ENCODE data around the gene MYBL2. TPM values are rescaled to one million over a fixed set of nuclear protein-coding genes. Genes with fewer than 3 reads are reported as not detected.
"Not testable (repeated sequence)": the region's sequence is repeated elsewhere in the genome, so short reads cannot be mapped to it uniquely, and the experiment has no call there.

The MYBL2 gene
- total RNA-seq, result 100 to 1,000 TPM; 129 to 132 TPM

- Mint-ChIP-seq H3K4me3 (peak within 1 kb of the TSS; percentile 84), H3K36me3 (ENCODE audit: low read depth) (peaks cover 10% of the 10 kb centered on the region), H3K4me1 (ENCODE audit: low read depth) (peaks cover 20% of the 10 kb centered on the region), H3K27ac (peak within 1 kb of the TSS; percentile 86), H3K27me3 (ENCODE audit: low read depth) (peaks cover 3% of the 10 kb centered on the region), H3K9me3 (ENCODE audit: insufficient read depth) (no peaks in the 10 kb centered on the region)
- ChIA-PET POLR2A (interaction anchor here (0.9 to 1.6 kb wide), 4 partner anchors 23 to 209 kb away, joined by 3 to 7 read pairs (median 4); partner anchors contain the start of gene SRSF6), CTCF (no interaction called here)
- ATAC-seq, result peak; percentile 93
- DNase-seq, result peak; percentile 80
These were observed at the start of gene MYBL2 for GRCh38 chr20:43666376-43667328. TSS of gene MYBL2 (plus strand) at chr20:43667114. CDS start at chr20:43667284, 170 bp downstream.

- Mint-ChIP-seq H3K4me3 (no peak overlapping the region), H3K9me3 (ENCODE audit: insufficient read depth) (no peaks in the 10 kb centered on the region), H3K27ac (no peak overlapping the region), H3K36me3 (ENCODE audit: low read depth) (peaks cover 12% of the 10 kb centered on the region), H3K27me3 (ENCODE audit: low read depth) (no peaks in the 10 kb centered on the region), H3K4me1 (ENCODE audit: low read depth) (no peaks in the 10 kb centered on the region)
- CTCF ChIA-PET, result no interaction called here
- no peak for DNase-seq
- ATAC-seq, result no peak
- POLR2A ChIA-PET, result no interaction called here
These were observed 35.3 kb upstream of the MYBL2 start for GRCh38 chr20:43631598-43631997.

DNA sequence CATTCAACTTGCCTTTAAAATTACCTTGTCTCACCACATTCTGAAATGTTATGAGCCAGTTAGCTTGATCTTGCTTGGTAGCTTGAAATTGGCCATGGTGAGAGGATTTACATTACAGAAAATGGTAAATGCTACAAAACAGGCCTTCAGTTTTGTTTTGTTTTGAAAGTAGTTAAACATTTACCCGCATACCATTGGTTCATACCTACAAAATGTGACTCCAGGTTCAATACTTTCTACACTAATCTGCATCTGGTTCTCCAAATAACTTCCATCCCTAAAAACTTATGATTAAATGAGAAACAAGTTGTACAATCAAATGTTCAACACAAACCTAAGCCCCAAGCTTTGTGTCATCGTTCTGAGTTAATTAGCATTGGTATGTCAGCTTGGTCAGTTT, 30.5 kb upstream of the MYBL2 start:
- Mint-ChIP-seq H3K9me3 (ENCODE audit: insufficient read depth) (no peaks in the 10 kb centered on the region), H3K27ac (no peak overlapping the region), H3K4me1 (ENCODE audit: low read depth) (no peaks in the 10 kb centered on the region), H3K36me3 (ENCODE audit: low read depth) (peaks cover 13% of the 10 kb centered on the region), H3K4me3 (no peak overlapping the region), H3K27me3 (ENCODE audit: low read depth) (no peaks in the 10 kb centered on the region)
- POLR2A ChIA-PET, result no interaction called here
- ATAC-seq (no peak), DNase-seq (no peak)
- CTCF ChIA-PET, result no interaction called here

GRCh38 chr20:43642548-43642947, 24.4 kb upstream of the MYBL2 start:
- ATAC-seq (no peak), DNase-seq (no peak)
- Mint-ChIP-seq H3K27me3 (ENCODE audit: low read depth) (no peaks in the 10 kb centered on the region), H3K4me1 (ENCODE audit: low read depth) (no peaks in the 10 kb centered on the region), H3K36me3 (ENCODE audit: low read depth) (peaks cover 10% of the 10 kb centered on the region), H3K27ac (no peak overlapping the region), H3K9me3 (ENCODE audit: insufficient read depth) (no peaks in the 10 kb centered on the region), H3K4me3 (no peak overlapping the region)
- POLR2A ChIA-PET, result no interaction called here
- CTCF ChIA-PET, result interaction anchor here (0.7 kb wide), 1 partner anchor 32 kb away, joined by 3 read pairs; no protein-coding TSS in a partner anchor

DNA sequence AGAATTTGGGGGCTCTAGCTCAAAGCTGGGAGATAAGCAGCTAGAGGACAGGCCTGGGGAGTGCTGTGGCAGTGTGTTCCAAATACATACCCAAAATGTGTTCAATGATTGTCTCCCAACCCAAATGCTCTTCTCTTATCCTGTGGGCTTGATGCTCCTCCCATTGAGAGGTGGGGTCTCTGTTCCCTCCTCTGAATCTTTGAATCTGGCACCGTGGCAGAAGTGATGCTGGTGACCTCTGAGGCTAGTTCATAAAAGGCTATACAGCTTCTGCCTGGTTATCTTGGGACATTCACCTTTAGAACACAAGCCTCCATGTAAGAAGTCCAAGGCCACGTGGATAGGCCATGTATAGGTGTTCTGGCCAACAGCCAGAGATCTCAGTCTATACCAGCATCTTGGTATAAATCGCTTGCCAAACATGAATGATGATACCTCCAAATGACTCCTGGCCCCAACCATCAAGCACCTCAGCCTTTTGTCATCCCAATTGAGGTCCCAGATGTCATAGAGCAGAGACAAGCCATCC, 15.9 kb upstream of the MYBL2 start:
- H3K4me1 Mint-ChIP-seq (ENCODE audit: low read depth), result no peaks in the 10 kb centered on the region
- H3K36me3 Mint-ChIP-seq (ENCODE audit: low read depth), result peaks cover 2% of the 10 kb centered on the region
- no peak overlapping the region for H3K27ac Mint-ChIP-seq
- ATAC-seq (no peak), DNase-seq (no peak)
- POLR2A ChIA-PET, result no interaction called here
- CTCF ChIA-PET, result no interaction called here
- no peak overlapping the region for H3K4me3 Mint-ChIP-seq
- no peaks in the 10 kb centered on the region for H3K27me3 Mint-ChIP-seq (ENCODE audit: low read depth)
- H3K9me3 Mint-ChIP-seq (ENCODE audit: insufficient read depth), result no peaks in the 10 kb centered on the region

DNA sequence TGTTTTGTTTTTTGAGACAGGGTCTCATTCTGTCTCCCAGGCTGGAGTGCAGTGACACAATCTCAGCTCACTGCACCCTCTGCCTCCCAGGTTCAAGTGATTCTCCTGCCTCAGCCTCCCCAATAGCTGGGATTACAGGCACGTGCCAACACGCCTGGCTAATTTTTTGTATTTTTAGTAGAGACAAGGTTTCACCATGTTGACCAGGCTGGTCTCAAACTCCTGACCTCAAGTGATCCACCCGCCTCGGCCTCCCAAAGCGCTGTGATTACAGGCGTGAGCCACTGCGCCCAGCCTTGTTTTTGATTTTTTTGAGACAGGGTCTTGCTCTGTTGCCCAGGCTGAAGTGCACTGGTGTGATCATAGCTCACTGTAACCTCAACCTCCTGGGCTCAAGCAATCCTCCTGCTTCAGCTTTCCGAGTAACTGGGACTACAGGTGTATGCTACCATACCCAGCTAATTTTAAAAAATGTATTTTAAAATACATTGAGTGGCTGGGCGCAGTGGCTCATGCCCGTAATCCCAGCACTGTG, 15.2 kb upstream of the MYBL2 start:
- H3K9me3 Mint-ChIP-seq (ENCODE audit: insufficient read depth); H3K27ac Mint-ChIP-seq; DNase-seq; H3K27me3 Mint-ChIP-seq (ENCODE audit: low read depth); ATAC-seq; H3K4me3 Mint-ChIP-seq; CTCF ChIA-PET; H3K4me1 Mint-ChIP-seq (ENCODE audit: low read depth); H3K36me3 Mint-ChIP-seq (ENCODE audit: low read depth): not testable (repeated sequence)
- POLR2A ChIA-PET, result interaction anchor here (0.7 kb wide), 1 partner anchor 66 kb away, joined by 3 read pairs; no protein-coding TSS in a partner anchor

DNA sequence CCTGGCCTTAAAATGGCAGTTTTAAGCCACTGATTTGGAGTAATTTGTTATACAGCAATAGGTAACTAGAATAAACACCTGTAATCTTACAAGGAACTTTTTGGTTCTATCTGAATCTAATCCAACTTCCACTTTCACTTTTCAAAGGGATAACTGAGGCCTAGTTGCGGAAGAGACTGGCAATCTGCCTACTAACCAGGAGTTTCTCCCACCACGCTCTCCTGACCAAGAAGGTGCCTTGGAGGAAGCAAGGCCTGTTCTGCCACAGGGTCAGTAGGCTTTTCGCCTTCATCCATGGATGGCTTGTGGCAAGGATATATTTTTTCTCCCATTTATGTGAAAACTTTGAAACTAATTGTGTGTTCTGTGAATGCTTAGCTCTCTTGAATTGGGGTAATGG, 12.9 kb upstream of the MYBL2 start:
- ChIA-PET POLR2A (no interaction called here), CTCF (no interaction called here)
- ATAC-seq, result no peak

DNA sequence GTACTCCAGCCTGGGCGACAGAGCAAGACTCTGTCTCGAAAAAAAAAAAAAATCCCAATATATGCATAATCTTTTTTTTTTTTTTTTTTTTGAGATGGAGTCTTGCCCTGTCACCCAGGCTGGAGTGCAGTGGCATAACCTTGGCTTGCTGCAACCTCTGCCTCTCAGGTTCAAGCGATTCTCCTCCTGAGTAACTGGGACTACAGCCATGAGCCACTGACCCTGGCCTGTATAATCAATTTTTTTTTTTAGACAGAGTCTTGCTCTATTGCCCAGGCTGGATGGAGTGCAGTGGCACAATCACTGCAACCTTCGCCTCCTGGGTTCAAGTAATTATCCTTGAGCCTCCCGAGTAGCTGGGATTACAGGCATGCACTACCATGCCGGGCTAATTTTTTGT, 11.7 kb upstream of the MYBL2 start:
- ATAC-seq; H3K36me3 Mint-ChIP-seq (ENCODE audit: low read depth); POLR2A ChIA-PET; H3K4me1 Mint-ChIP-seq (ENCODE audit: low read depth); DNase-seq; CTCF ChIA-PET; H3K9me3 Mint-ChIP-seq (ENCODE audit: insufficient read depth); H3K4me3 Mint-ChIP-seq; H3K27me3 Mint-ChIP-seq (ENCODE audit: low read depth); H3K27ac Mint-ChIP-seq: not testable (repeated sequence)

More for the DNA sequence above, 12.9 kb upstream of the MYBL2 start:
- Mint-ChIP-seq H3K4me3 (no peak overlapping the region), H3K27ac (no peak overlapping the region), H3K4me1 (ENCODE audit: low read depth) (peaks cover 9% of the 10 kb centered on the region), H3K9me3 (ENCODE audit: insufficient read depth) (no peaks in the 10 kb centered on the region), H3K27me3 (ENCODE audit: low read depth) (no peaks in the 10 kb centered on the region), H3K36me3 (ENCODE audit: low read depth) (no peaks in the 10 kb centered on the region)
- no peak for DNase-seq

GRCh38 chr20:43655937-43656336, 11.0 kb upstream of the MYBL2 start:
- Mint-ChIP-seq H3K4me3 (peak overlapping the region; percentile 95), H3K4me1 (ENCODE audit: low read depth) (peaks cover 9% of the 10 kb centered on the region), H3K27ac (peak overlapping the region; percentile 34), H3K27me3 (ENCODE audit: low read depth) (no peaks in the 10 kb centered on the region), H3K9me3 (ENCODE audit: insufficient read depth) (no peaks in the 10 kb centered on the region), H3K36me3 (ENCODE audit: low read depth) (no peaks in the 10 kb centered on the region)
- ChIA-PET CTCF (no interaction called here), POLR2A (no interaction called here)
- DNase-seq (no peak), ATAC-seq (no peak)

- H3K9me3 Mint-ChIP-seq (ENCODE audit: insufficient read depth), result no peaks in the 10 kb centered on the region
- ATAC-seq, result peak; percentile 4
- peak overlapping the region; percentile 93 for H3K27ac Mint-ChIP-seq
These were observed 8.7 kb upstream of the MYBL2 start for GRCh38 chr20:43658069-43658722.

GRCh38 chr20:43658723-43659419, 8.0 kb upstream of the MYBL2 start:
- CTCF ChIA-PET, result interaction anchor here (1.0 to 1.5 kb wide), 2 partner anchors 9 to 120 kb away, joined by 3 to 5 read pairs; no protein-coding TSS in a partner anchor
- DNase-seq (no peak), ATAC-seq (no peak)
- no peaks in the 10 kb centered on the region for H3K9me3 Mint-ChIP-seq (ENCODE audit: insufficient read depth)
- POLR2A ChIA-PET, result interaction anchor here (0.6 to 1.0 kb wide), 2 partner anchors 200 to 1359 kb away, joined by 3 read pairs; no protein-coding TSS in a partner anchor
- H3K27me3 Mint-ChIP-seq (ENCODE audit: low read depth), result no peaks in the 10 kb centered on the region
- peaks cover 9% of the 10 kb centered on the region for H3K4me1 Mint-ChIP-seq (ENCODE audit: low read depth)
- no peak overlapping the region for H3K27ac Mint-ChIP-seq
- peak overlapping the region; percentile 95 for H3K4me3 Mint-ChIP-seq
- no peaks in the 10 kb centered on the region for H3K36me3 Mint-ChIP-seq (ENCODE audit: low read depth)

More at GRCh38 chr20:43658069-43658722, 8.7 kb upstream of the MYBL2 start:
- H3K36me3 Mint-ChIP-seq (ENCODE audit: low read depth), result no peaks in the 10 kb centered on the region
- ChIA-PET POLR2A (no interaction called here), CTCF (interaction anchor here (1.5 kb wide), 1 partner anchor 119 kb away, joined by 5 read pairs; no protein-coding TSS in a partner anchor)
- H3K4me3 Mint-ChIP-seq, result peak overlapping the region; percentile 95
- H3K27me3 Mint-ChIP-seq (ENCODE audit: low read depth), result no peaks in the 10 kb centered on the region
- peak; percentile 34 for DNase-seq
- peaks cover 9% of the 10 kb centered on the region for H3K4me1 Mint-ChIP-seq (ENCODE audit: low read depth)
